HL-60/S4 treated with retinoic acid at 250 ng/mL for 4 days and 3 days (cell line): Measurements from ENCODE around the gene CRCP.
"Not testable (repeated sequence)": the region's sequence is repeated elsewhere in the genome, so short reads cannot be mapped to it uniquely, and the experiment has no call there.

Experiments used
- in situ Hi-C: fragments of 300-500 bp; cut with MboI; formaldehyde crosslinking; loops from 2 replicates; pipeline ENCODE4 v1.7.0; 2022; ENCODE audit warnings: low sequenced_read_pairs

Gene CRCP

GRCh38 chr7:66114743-66115649 lies at the start of gene CRCP:
CRCP (plus strand) TSS chr7:66114847; CDS start chr7:66114963, 116 bp downstream.
- in situ Hi-C loops: no loop called here

GRCh38 chr7:66069732-66070131 lies 44.9 kb upstream of the CRCP start:
- in situ Hi-C loops: no loop called here

DNA sequence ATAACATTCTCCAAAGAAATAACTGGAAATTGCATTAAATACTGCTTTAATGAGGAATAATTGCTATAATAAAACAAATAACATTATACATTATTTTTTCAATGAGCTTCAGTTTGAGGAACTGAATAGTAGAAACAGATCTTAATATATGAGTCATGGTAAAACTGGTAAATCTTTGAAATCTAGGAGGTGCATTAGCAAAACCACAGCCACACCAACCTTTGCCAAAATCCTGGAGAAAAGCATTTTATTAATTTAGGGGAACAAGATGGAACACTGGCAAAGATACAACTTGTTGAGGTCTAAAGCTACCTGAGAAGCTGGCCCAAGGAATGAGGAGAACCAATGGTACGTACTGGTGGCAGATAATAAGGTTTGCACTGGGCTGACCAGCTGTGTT lies 44.4 kb upstream of the CRCP start:
- in situ Hi-C loops: no loop called here

DNA sequence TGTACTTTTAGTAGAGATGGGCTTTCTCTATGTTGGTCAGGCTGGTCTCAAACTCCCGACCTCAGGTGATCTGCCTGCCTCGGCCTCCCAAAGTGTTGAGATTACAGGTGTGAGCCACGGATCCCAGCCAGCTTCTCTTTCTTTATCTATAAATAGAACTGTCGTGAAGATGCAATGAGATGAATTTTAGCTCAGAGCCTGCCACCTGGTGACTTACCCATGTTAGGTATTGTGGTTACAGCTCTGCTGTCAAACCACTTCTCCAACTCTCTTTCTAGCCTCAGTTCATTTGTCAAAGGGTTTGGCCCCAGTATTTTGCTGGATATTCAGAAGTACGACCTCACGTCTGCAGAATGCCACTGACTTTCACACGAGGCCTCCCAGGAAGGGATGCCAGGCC lies 42.4 kb upstream of the CRCP start:
- in situ Hi-C loops: not testable (repeated sequence)

GRCh38 chr7:66075590-66076461 lies 38.8 kb upstream of the CRCP start, which contains the start of gene ASL:
ASL (plus strand) TSS chr7:66075819; CDS start chr7:66076082, 263 bp downstream.
- in situ Hi-C loops: no loop called here

DNA sequence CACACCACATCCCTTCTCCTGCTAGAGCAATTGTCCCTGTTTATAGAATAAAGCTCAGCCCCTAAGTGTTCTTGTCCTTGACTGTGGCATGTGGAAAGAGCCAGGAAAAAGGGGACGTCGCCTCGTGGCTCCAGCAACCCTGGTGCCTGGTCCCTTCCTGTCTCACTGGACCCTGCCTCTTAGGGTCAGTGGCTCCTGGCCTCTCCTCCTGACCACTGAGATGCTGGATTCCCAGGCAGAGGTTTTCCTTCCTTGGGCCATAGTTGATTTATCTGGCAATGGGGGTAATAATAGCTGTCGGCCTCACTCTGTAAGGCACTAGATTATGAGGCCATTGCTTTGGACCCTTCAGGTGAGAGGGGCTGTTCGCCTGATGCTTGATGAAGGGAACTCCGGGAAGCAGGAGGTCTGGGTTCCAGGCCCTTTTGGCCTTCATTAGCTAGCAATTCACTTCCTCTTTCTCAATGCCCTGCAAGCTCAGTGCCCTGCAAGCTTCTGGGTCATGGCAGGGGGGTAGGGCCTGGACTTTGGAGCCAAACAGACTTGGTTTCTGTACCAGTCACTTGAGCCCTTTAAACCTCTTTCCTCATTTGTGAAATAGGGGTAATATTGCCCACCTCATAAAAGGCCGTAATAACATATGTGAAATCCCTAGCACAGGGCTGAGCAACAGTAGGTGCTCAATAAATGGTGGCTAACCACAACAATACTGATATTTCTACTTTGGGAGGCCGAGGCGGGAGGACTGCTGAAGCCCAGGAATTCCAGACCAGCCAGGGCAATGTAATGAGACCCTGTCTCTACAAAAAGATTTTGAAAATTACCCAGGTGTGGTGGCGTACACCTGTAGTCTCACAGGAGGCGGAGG lies 38.0 kb upstream of the CRCP start:
- in situ Hi-C loops: no loop called here

DNA sequence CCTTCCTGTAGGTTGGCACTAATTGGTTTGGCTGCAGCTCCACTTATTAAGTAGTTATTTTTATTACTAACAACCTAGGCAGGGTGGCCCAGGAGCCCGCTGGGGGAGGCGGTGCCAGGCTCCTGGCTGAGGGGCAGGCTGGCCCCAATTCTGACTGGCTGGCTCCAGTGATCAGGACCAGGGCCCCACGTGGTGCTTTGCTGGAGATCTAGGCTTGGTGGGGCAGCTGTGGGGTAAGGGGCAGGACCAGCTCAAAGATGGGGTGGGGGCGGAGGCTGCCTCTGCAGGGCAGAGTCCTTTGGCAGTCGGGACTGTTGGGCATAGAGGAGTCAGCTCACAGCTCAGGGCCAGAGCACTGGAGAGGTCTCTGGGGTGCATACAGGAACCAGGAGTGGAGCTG lies 36.6 kb upstream of the CRCP start:
- in situ Hi-C loops: no loop called here

GRCh38 chr7:66082083-66082482 lies 32.6 kb upstream of the CRCP start:
- in situ Hi-C loops: no loop called here

DNA sequence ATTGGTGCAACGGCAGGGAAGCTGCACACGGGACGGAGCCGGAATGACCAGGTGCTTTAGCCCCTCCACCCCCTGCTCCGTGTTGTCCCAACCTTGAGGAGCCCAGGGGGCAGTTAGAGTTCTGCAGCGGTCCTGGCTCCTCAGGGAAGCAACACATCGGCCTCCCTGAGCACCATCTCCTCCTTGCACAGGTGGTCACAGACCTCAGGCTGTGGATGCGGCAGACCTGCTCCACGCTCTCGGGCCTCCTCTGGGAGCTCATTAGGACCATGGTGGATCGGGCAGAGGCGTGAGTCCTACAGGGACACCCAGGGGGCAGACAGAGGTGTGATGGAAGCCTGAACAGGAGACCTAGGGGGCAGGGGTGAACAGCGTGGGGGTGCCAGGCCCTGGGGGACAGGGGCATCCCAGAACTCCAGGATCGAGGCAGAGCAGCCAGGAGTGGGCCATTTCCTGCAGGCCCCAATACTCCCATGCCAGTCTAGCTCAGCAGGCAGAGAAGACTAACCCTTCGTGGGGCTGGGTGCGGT lies 31.7 kb upstream of the CRCP start:
- in situ Hi-C loops: no loop called here

- in situ Hi-C loops: no loop called here
Observed at GRCh38 chr7:66083677-66084076, 31.0 kb upstream of the CRCP start.

GRCh38 chr7:66088861-66089838 lies 25.5 kb upstream of the CRCP start:
- in situ Hi-C loops: no loop called here

DNA sequence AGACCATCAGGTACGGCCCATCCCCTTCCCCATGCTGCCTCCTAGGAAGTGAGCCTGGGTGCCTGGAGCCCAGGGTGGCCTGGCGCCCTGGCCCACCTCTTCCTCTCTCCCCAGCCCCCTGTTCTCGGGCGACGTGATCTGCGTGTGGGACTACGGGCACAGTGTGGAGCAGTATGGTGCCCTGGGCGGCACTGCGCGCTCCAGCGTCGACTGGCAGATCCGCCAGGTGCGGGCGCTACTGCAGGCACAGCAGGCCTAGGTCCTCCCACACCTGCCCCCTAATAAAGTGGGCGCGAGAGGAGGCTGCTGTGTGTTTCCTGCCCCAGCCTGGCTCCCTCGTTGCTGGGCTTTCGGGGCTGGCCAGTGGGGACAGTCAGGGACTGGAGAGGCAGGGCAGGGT lies 22.0 kb upstream of the CRCP start:
- in situ Hi-C loops: no loop called here

- in situ Hi-C loops: no loop called here
Observed at GRCh38 chr7:66095010-66095409, 19.6 kb upstream of the CRCP start.

GRCh38 chr7:66099232-66099550 lies 15.5 kb upstream of the CRCP start:
- in situ Hi-C loops: no loop called here

DNA sequence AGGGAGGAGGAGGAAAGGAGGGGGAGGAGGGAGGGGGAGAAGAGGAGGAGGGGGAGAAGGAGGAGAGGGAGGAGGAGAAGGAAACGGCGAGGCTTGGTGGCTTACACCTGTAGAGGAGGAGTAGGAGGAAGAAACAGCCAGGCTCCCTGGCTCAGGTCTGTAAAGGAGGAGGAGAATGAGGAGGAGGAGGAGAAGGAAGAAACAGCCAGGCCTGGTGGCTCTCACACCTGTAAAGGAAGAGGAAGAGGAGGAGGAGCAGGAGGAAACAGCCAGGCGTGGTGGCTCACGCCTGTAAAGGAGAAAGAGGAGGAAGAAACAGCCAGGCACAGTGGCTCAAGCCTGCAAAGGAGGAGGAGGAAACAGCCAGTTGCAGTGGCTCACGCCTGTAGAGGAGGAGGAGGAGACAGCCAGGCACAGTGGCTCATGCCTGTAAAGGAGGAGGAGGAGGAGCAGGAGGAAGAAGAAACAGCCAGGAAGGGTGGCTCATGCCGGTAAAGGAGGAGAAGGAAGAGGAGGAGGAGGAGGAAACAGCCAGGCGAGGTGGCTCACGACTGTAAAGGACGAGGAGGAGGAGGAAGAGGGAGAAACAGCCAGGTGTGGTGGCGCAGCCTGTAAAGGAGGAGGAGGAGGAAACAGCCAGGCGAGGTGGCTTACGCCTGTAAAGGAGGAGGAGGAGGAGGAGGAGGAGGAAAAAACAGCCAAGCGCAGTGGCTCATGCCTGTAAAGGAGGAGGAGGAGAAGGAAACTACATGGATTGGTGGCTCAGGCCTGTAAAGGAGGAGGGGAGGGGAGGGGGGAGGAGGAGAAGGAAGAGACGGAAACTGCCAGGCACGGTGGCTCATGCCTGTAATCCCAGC lies 14.9 kb upstream of the CRCP start:
- in situ Hi-C loops: no loop called here

DNA sequence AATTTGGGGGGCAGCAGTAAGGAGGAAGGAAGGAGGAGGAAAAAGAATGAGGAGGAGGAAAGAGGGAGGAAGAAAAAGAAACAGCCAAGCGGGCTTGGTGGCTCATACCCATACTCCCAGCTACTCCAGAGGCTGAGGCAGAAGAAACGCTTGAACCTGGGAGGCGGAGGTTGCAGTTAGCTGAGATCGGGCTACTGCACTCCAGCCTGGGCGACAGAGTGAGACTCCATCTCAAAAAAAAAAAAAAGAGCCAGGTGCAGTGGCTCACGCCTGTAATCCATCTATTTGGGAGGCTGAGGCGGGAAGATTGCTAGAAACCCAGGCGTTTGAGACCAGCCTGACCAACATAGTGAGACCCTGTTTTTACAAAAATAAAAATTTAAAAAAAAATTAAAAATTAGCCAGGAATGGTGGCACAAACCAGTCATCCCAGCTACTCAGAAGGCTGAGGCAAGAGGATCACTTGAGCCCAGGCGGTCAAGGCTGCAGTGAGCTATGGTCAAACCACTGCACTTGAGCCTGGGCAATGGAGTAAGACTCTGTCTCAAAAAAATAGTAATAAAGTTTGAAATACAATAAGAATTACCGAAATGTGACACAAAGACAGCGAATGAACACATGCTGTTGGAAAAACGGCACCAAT lies 14.1 kb upstream of the CRCP start:
- in situ Hi-C loops: no loop called here

DNA sequence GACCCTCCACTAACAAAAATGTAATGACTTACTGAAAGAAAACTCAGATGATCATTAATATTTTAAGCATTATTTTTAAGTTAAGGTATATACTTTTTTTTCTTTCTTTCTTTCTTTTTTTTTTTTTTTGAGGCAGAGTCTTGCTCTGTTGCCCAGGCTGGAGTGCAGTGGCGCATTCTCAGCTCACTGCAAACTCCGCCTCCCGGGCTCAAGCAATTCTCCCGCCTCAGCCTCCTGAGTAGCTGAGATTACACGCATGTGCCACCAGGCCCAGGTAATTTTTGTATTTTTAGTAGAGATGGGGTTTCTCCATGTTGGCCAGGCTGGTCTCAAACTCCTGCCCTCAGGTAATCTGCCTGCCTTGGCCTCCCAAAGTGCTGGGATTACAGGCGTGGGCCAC lies 12.5 kb upstream of the CRCP start:
- in situ Hi-C loops: not testable (repeated sequence)

DNA sequence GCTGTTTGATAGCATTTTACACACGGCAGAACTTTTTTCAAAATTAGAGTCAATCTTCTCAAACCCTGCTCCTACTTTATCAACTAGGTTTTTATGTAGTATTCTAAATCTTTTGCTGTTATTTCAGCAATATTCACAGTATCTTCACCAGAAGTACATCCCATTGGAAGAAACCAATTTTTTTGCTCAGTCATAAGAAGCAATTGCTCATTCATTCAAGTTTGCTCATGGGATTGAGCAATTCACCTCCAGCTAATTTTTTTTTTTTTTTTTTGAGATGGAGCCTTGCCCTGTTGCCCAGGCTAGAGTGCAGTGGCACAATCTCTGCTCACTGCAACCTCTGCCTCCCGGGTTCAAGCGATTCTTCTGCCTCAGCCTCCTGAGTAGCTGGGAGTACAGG lies 10.7 kb upstream of the CRCP start:
- in situ Hi-C loops: not testable (repeated sequence)
